ENCODE data around the gene GFPT2. TPM values are rescaled to one million over a fixed set of nuclear protein-coding genes. Genes with fewer than 3 reads are reported as not detected.

GFPT2 gene
- 10 to 100 TPM; 16.1 to 42.7 (median 21.7) TPM for total RNA-seq
- 1 to 10 TPM; 1.2 to 6.6 (median 3.6) TPM for polyA plus RNA-seq

- Histone ChIP-seq H3K4me3 (peak within 1 kb of the TSS; percentile 49 to 85 (median 65)), H3K9me3 (no peaks in the 10 kb centered on the region), H3K27me3 (peaks cover 0 to 21% (median 5%) of the 10 kb centered on the region in 3 donors), H3K27ac (peak within 1 kb of the TSS; percentile 75 to 80 (median 77)), H3K4me1 (peaks cover 0 to 31% (median 23%) of the 10 kb centered on the region in 4 donors), H3K36me3 (no peaks in the 10 kb centered on the region)
- peak; percentile 93 for DNase-seq
- TF ChIP-seq CTCF (IDR thresholded peaks at IDR 0.05) (no peak), POLR2AphosphoS5 (IDR thresholded peaks at IDR 0.05) (peak; percentile 45 to 78 (median 66)), EP300 (IDR thresholded peaks at IDR 0.05) (no peak), POLR2A (IDR thresholded peaks at IDR 0.05) (no peak)
- intact Hi-C loops (cut with DNase I), result loop anchor here (1.0 to 5.0 kb wide), 2 partner anchors 61 to 144 kb away; partner anchors contain the start of gene MAPK9
- 1% methylated on average over 106 of the region's 106 CpGs for WGBS, 2 donors
These were observed at the start of gene GFPT2 for GRCh38 chr5:180353048-180353979. Gene GFPT2 (minus strand): TSS chr5:180353336. CDS start chr5:180353217, 119 bp downstream.

GRCh38 chr5:180402716-180403115 is 49.6 kb upstream of the GFPT2 start:
- intact Hi-C loops (cut with DNase I), result no loop called here
- H3K27ac ChIP-seq, result no peak overlapping the region
- TF ChIP-seq CTCF (IDR thresholded peaks at IDR 0.05) (no peak), POLR2A (IDR thresholded peaks at IDR 0.05) (no peak), POLR2AphosphoS5 (IDR thresholded peaks at IDR 0.05) (no peak), EP300 (IDR thresholded peaks at IDR 0.05) (no peak)
- H3K4me1 ChIP-seq, result no peaks in the 10 kb centered on the region
- DNase-seq, result no peak
- peaks cover 0 to 4% (median 0%) of the 10 kb centered on the region in 4 donors for H3K9me3 ChIP-seq
- no peak overlapping the region for H3K4me3 ChIP-seq
- 93% methylated on average over 13 of the region's 13 CpGs for WGBS, 2 donors
- H3K27me3 ChIP-seq, result no peaks in the 10 kb centered on the region
- no peaks in the 10 kb centered on the region for H3K36me3 ChIP-seq

- Histone ChIP-seq H3K4me3 (no peak overlapping the region), H3K9me3 (peaks cover 0 to 4% (median 0%) of the 10 kb centered on the region in 4 donors), H3K4me1 (no peaks in the 10 kb centered on the region), H3K27ac (no peak overlapping the region), H3K27me3 (no peaks in the 10 kb centered on the region), H3K36me3 (no peaks in the 10 kb centered on the region)
- 89 to 91% methylated on average over 11 of the region's 11 CpGs for WGBS, 2 donors
- intact Hi-C loops (cut with DNase I), result no loop called here
- no peak for TF ChIP-seq CTCF (IDR thresholded peaks at IDR 0.05)
- TF ChIP-seq POLR2AphosphoS5 (IDR thresholded peaks at IDR 0.05), result no peak
- no peak for TF ChIP-seq EP300 (IDR thresholded peaks at IDR 0.05)
- no peak for TF ChIP-seq POLR2A (IDR thresholded peaks at IDR 0.05)
- no peak for DNase-seq
These were observed 48.2 kb upstream of the GFPT2 start for GRCh38 chr5:180401229-180401907.

- H3K27me3 ChIP-seq, result no peaks in the 10 kb centered on the region
These were observed 47.3 kb upstream of the GFPT2 start for GRCh38 chr5:180400416-180400815.

More at GRCh38 chr5:180400416-180400815, 47.3 kb upstream of the GFPT2 start:
- 78 to 87% methylated on average over 9 of the region's 9 CpGs for WGBS, 2 donors
- intact Hi-C loops (cut with DNase I), result no loop called here
- Histone ChIP-seq H3K27ac (no peak overlapping the region), H3K36me3 (no peaks in the 10 kb centered on the region), H3K4me1 (no peaks in the 10 kb centered on the region), H3K4me3 (no peak overlapping the region), H3K9me3 (peaks cover 0 to 4% (median 0%) of the 10 kb centered on the region in 4 donors)
- TF ChIP-seq CTCF (IDR thresholded peaks at IDR 0.05), result no peak
- TF ChIP-seq EP300 (IDR thresholded peaks at IDR 0.05), result no peak
- TF ChIP-seq POLR2A (IDR thresholded peaks at IDR 0.05), result no peak
- no peak for TF ChIP-seq POLR2AphosphoS5 (IDR thresholded peaks at IDR 0.05)
- DNase-seq, result no peak

Measured in sigmoid colon (tissue), 7 donors.